Karpas-422 (cell line): ENCODE data around the gene TMPRSS15. TPM values are rescaled to one million over a fixed set of nuclear protein-coding genes. Genes with fewer than 3 reads are reported as not detected.
A peak's percentile ranks its signal among the peaks of the same experiment; 100 is the strongest.

Experiments used
- DNase-seq: peaks from one replicate; pipeline ENCODE4 v3.0.0-alpha.2; 2015
- H2AFZ ChIP-seq: fragments of 200-600 bp; sonication (generic); 2 replicates; pipeline ENCODE4 v1.6.1; 2014; ENCODE audit warnings: antibody characterized with exemption, low read length, mixed read lengths
- H3K27ac ChIP-seq: fragments of 200-600 bp; sonication (generic); 2 replicates; pipeline ENCODE4 v1.5.1; 2014; ENCODE audit warnings: mild to moderate bottlenecking, low read length, moderate library complexity
- H3K27me3 ChIP-seq: fragments of 200-600 bp; sonication (generic); 2 replicates; pipeline ENCODE4 v1.6.1; 2014; ENCODE audit warnings: low read length, mixed read lengths
- H3K36me3 ChIP-seq: fragments of 200-600 bp; sonication (generic); 2 replicates; pipeline ENCODE4 v1.6.1; 2014; ENCODE audit warnings: low read length, mixed read lengths; ENCODE audit not compliant: insufficient read depth
- H3K4me1 ChIP-seq: fragments of 200-600 bp; sonication (generic); 2 replicates; pipeline ENCODE4 v1.6.1; 2014; ENCODE audit warnings: mild to moderate bottlenecking, low read length, mixed read lengths
- H3K4me2 ChIP-seq: fragments of 200-600 bp; sonication (generic); 2 replicates; pipeline ENCODE4 v1.6.1; 2014; ENCODE audit warnings: low read length, low read depth, mild to moderate bottlenecking; ENCODE audit not compliant: poor library complexity, severe bottlenecking
- H3K4me3 ChIP-seq: fragments of 200-600 bp; sonication (generic); 2 replicates; pipeline ENCODE4 v1.5.1; 2014; ENCODE audit warnings: mild to moderate bottlenecking, antibody characterized with exemption, low read length, mixed read lengths
- H3K79me2 ChIP-seq: fragments of 200-600 bp; sonication (generic); 2 replicates; pipeline ENCODE4 v1.6.1; 2014; ENCODE audit warnings: mild to moderate bottlenecking, low read length, mixed read lengths
- H3K9ac ChIP-seq: fragments of 200-600 bp; sonication (generic); 2 replicates; pipeline ENCODE4 v1.6.0; 2014; ENCODE audit warnings: low read length
- H3K9me2 ChIP-seq: fragments of 200-600 bp; sonication (generic), shearing (Covaris generic); replicated peaks from 2 replicates; pipeline ENCODE4 v1.6.0; 2014; ENCODE audit warnings: mild to moderate bottlenecking, low read length, moderate library complexity; ENCODE audit not compliant: insufficient read depth
- H3K9me3 ChIP-seq: fragments of 300-700, 200-600 bp; sonication (generic); 2 replicates; pipeline ENCODE4 v1.6.1; 2014; ENCODE audit warnings: low read length, mixed read lengths
- H4K20me1 ChIP-seq: fragments of 200-600 bp; sonication (generic); 2 replicates; pipeline ENCODE4 v1.6.1; 2014; ENCODE audit warnings: mild to moderate bottlenecking, antibody characterized with exemption, low read length, low read depth; ENCODE audit not compliant: insufficient read depth
- total RNA-seq: library from RNA; depleted of rRNA; stranded (reverse); fragments of >200 nt; shearing (Covaris generic); gene quantifications from 2 replicates; pipeline ENCODE4 v1.2.3, GENCODE V29; 2014; ENCODE audit warnings: low replicate concordance

The TMPRSS15 gene
- total RNA-seq, 1 experiment from 2014 or later = 0.19 TPM

GRCh38 chr21:18370301-18370700 is 33.3 kb downstream of the TMPRSS15 start:
- no peaks in the 10 kb centered on the region for H3K36me3 ChIP-seq
- no peak for DNase-seq
- H3K4me2 ChIP-seq = no peak overlapping the region
- H3K4me3 ChIP-seq = no peak overlapping the region
- peaks cover 21% of the 10 kb centered on the region for H3K9me3 ChIP-seq
- no peaks in the 10 kb centered on the region for H4K20me1 ChIP-seq
- no peak overlapping the region for H2AFZ ChIP-seq
- H3K27ac ChIP-seq = no peak overlapping the region
- H3K9me2 ChIP-seq = no peaks in the 10 kb centered on the region
- no peaks in the 10 kb centered on the region for H3K27me3 ChIP-seq
- H3K79me2 ChIP-seq = no peaks in the 10 kb centered on the region
- no peaks in the 10 kb centered on the region for H3K4me1 ChIP-seq
- H3K9ac ChIP-seq = no peak overlapping the region

DNA sequence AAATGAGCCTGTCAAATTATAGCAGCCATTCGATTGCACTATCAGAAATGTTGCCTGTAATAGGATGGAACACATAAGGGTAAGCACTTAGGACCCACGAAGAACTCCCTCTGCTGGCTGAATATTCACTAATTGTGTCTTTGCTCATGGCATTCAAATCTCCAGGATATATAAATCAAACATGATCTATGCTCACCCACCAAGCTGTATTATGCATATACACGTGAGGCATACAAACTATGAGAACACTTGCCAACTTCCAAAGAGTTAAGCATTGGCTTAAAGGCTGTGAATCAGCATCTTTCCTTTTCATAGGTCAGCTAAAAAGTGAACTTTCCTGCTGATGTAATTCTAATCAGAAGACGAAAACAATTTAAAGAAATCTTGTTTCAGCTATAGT is 34.5 kb downstream of the TMPRSS15 start:
- DNase-seq = peak; percentile 54
- no peaks in the 10 kb centered on the region for H3K27me3 ChIP-seq
- no peaks in the 10 kb centered on the region for H3K4me1 ChIP-seq
- H3K4me3 ChIP-seq = no peak overlapping the region
- H2AFZ ChIP-seq = no peak overlapping the region
- no peaks in the 10 kb centered on the region for H3K79me2 ChIP-seq
- no peaks in the 10 kb centered on the region for H3K9me2 ChIP-seq
- H3K4me2 ChIP-seq = no peak overlapping the region
- H3K9me3 ChIP-seq = peaks cover 16% of the 10 kb centered on the region
- no peak overlapping the region for H3K9ac ChIP-seq
- no peaks in the 10 kb centered on the region for H4K20me1 ChIP-seq
- H3K36me3 ChIP-seq = no peaks in the 10 kb centered on the region
- no peak overlapping the region for H3K27ac ChIP-seq

DNA sequence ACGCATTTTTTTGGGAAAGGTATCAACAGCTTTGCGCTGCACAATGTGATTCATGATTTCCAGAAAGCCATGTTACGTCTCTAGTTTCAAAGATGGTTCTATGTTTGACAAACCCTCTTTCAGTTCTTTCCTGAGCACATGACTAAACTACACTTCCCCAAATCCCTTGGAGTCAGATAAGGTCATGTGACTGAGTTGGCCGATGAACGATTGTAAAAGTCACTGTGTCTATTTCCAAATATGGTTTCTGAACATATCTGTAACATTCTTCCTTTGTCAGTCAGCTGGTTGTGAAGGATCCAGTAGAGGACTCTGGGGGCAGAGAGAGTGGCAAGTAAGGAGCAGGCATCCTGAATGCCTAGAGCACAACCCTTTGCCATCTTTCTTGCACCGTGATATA is 35.4 kb downstream of the TMPRSS15 start:
- Histone ChIP-seq H3K4me3 (no peak overlapping the region), H3K9me3 (peaks cover 21% of the 10 kb centered on the region), H3K36me3 (no peaks in the 10 kb centered on the region), H2AFZ (no peak overlapping the region), H3K27me3 (no peaks in the 10 kb centered on the region), H3K27ac (no peak overlapping the region), H3K9me2 (no peaks in the 10 kb centered on the region), H3K4me2 (no peak overlapping the region), H4K20me1 (no peaks in the 10 kb centered on the region), H3K79me2 (no peaks in the 10 kb centered on the region), H3K4me1 (no peaks in the 10 kb centered on the region), H3K9ac (no peak overlapping the region)
- DNase-seq = no peak

GRCh38 chr21:18356801-18357200 is 46.8 kb downstream of the TMPRSS15 start:
- DNase-seq = no peak
- Histone ChIP-seq H3K9me2 (no peaks in the 10 kb centered on the region), H3K9ac (no peak overlapping the region), H3K4me3 (no peak overlapping the region), H3K4me1 (no peaks in the 10 kb centered on the region), H3K79me2 (no peaks in the 10 kb centered on the region), H3K36me3 (no peaks in the 10 kb centered on the region), H4K20me1 (no peaks in the 10 kb centered on the region), H2AFZ (no peak overlapping the region), H3K27me3 (no peaks in the 10 kb centered on the region), H3K9me3 (peaks cover 25% of the 10 kb centered on the region), H3K4me2 (no peak overlapping the region), H3K27ac (no peak overlapping the region)

- H3K9me2 ChIP-seq = no peaks in the 10 kb centered on the region
These were observed 48.6 kb downstream of the TMPRSS15 start for GRCh38 chr21:18354947-18355346.

DNA sequence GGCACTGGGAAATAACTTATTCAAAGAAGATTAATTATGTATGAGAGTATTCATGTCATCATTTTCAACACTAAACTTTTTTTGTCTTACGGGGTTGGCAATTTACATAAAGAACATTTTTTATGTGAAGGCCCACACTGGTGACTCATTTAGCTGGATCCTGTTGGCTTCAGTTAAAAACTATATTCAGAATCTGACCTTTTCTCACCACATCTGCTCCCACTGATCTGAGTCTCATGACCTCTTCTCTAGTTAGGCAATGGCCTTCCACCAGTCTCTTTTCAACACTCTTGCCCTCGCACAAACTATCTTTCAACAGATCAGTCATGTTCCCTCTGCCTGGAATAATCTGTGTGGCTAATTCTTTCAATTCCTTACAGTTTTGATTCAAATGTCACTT is 53.4 kb downstream of the TMPRSS15 start:
- no peaks in the 10 kb centered on the region for H3K4me1 ChIP-seq
- H3K9ac ChIP-seq = no peak overlapping the region
- no peak for DNase-seq
- H3K36me3 ChIP-seq = no peaks in the 10 kb centered on the region
- no peaks in the 10 kb centered on the region for H3K27me3 ChIP-seq
- H3K9me2 ChIP-seq = no peaks in the 10 kb centered on the region
- no peak overlapping the region for H3K4me2 ChIP-seq
- H2AFZ ChIP-seq = no peak overlapping the region
- no peaks in the 10 kb centered on the region for H3K79me2 ChIP-seq
- H3K27ac ChIP-seq = no peak overlapping the region
- no peak overlapping the region for H3K4me3 ChIP-seq
- no peaks in the 10 kb centered on the region for H4K20me1 ChIP-seq
- H3K9me3 ChIP-seq = peaks cover 14% of the 10 kb centered on the region

More at GRCh38 chr21:18354947-18355346, 48.6 kb downstream of the TMPRSS15 start:
- no peak for DNase-seq
- H3K27me3 ChIP-seq = no peaks in the 10 kb centered on the region
- no peaks in the 10 kb centered on the region for H3K36me3 ChIP-seq
- no peak overlapping the region for H3K4me3 ChIP-seq
- H3K4me2 ChIP-seq = no peak overlapping the region
- H3K4me1 ChIP-seq = no peaks in the 10 kb centered on the region
- no peak overlapping the region for H3K27ac ChIP-seq
- no peak overlapping the region for H3K9ac ChIP-seq
- peaks cover 30% of the 10 kb centered on the region for H3K9me3 ChIP-seq
- no peaks in the 10 kb centered on the region for H4K20me1 ChIP-seq
- no peaks in the 10 kb centered on the region for H3K79me2 ChIP-seq
- no peak overlapping the region for H2AFZ ChIP-seq

DNA sequence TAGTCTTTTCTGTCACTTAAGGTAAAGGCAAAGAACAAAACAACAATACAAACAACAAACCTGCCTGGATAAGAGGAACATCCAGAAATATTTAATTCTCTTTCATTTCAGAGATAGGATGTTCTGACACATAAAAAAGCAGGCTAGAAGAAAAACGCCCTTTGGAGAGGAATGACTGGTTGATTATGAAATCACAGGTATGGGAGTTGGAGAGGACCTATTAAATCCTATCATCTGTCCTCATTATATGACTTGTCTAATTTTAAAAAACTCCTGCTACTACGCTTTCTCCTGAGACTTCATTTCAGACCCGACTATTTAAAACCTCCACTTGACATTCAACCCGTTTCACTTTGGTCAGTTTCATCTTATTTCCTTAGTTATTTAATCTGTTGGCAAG is 54.1 kb downstream of the TMPRSS15 start:
- Histone ChIP-seq H3K4me2 (no peak overlapping the region), H3K27me3 (no peaks in the 10 kb centered on the region), H2AFZ (no peak overlapping the region), H3K27ac (no peak overlapping the region), H3K4me1 (no peaks in the 10 kb centered on the region), H3K79me2 (no peaks in the 10 kb centered on the region), H4K20me1 (no peaks in the 10 kb centered on the region), H3K36me3 (no peaks in the 10 kb centered on the region), H3K9me2 (no peaks in the 10 kb centered on the region), H3K9me3 (peaks cover 13% of the 10 kb centered on the region), H3K4me3 (no peak overlapping the region), H3K9ac (no peak overlapping the region)
- no peak for DNase-seq

GRCh38 chr21:18340387-18340942 is 63.1 kb downstream of the TMPRSS15 start:
- Histone ChIP-seq H3K79me2 (no peaks in the 10 kb centered on the region), H3K4me1 (no peaks in the 10 kb centered on the region), H3K4me3 (no peak overlapping the region), H4K20me1 (no peaks in the 10 kb centered on the region), H3K9ac (no peak overlapping the region), H3K27ac (no peak overlapping the region), H3K9me2 (no peaks in the 10 kb centered on the region), H3K36me3 (no peaks in the 10 kb centered on the region), H3K4me2 (no peak overlapping the region), H3K9me3 (peaks cover 29% of the 10 kb centered on the region), H2AFZ (no peak overlapping the region), H3K27me3 (no peaks in the 10 kb centered on the region)
- no peak for DNase-seq
